NCI-H345 treated with DMSO at 0.1 percent for 48 hours (cell line): ENCODE data around the gene CCL22.
"Not testable (repeated sequence)": the region's sequence is repeated elsewhere in the genome, so short reads cannot be mapped to it uniquely, and the experiment has no call there.

Experiments
- DNase-seq: peaks from one replicate; lab custom pipeline; 2025; ENCODE audit not compliant: unreplicated experiment; lab: John Stamatoyannopoulos, UW

Gene CCL22

GRCh38 chr16:57391300-57391699 is 32.7 kb downstream of the CCL22 start:
- no peak for DNase-seq

DNA sequence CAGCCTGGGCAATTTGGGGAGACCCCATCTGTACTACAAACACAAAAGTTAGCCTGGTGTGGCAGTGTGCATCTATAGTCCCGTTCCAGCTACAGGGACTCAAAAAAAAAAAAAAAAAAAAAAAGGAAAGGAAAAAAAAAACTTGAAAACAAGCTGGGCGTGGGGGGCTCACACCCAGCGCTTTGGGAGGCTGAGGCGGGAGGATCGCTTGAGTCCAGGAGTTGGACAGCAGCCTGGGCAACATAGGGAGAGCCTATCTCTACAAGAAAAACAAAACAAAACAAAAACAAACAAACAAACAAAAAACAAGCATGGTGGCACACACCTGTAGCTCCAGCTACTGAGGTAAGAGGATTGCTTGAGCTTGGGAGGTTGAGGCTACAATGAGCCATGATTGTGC is 33.1 kb downstream of the CCL22 start:
- no peak for DNase-seq

GRCh38 chr16:57392694-57393093 is 34.1 kb downstream of the CCL22 start:
- DNase-seq, result no peak

DNA sequence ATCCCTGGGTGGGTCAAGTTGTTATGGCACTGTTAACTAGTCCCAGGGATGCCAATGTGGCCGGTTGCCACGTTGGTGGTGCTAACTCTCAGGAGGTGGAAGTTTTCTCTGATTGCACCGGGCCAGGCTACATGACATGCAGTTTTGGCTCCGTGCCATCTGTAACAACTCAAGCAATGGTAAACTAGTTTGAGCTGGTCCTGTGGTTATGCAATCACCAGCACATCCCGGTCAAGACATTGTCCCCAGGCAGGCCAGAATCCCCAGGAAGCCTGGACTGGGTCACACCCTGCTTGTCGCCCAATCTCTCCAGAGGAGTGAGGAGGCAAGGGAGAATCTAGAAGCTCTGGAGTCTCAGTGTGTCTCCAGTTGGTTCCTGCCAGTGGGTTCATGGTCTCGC is 35.9 kb downstream of the CCL22 start:
- DNase-seq, result no peak

- DNase-seq, result no peak
These were observed 36.4 kb downstream of the CCL22 start for GRCh38 chr16:57395026-57395425.

- no peak for DNase-seq
These were observed 38.2 kb downstream of the CCL22 start for GRCh38 chr16:57396786-57397185.

- not testable (repeated sequence) for DNase-seq
These were observed 38.9 kb downstream of the CCL22 start for GRCh38 chr16:57397493-57397892.

GRCh38 chr16:57401943-57402640 is 43.5 kb downstream of the CCL22 start:
- no peak for DNase-seq

GRCh38 chr16:57403965-57404817 is 45.6 kb downstream of the CCL22 start, which contains the start of gene CCL17:
CCL17 (plus strand) TSS chr16:57404767; CDS start chr16:57413933, 9,166 bp downstream.
- no peak for DNase-seq

GRCh38 chr16:57405097-57405496 is 46.5 kb downstream of the CCL22 start:
- DNase-seq, result no peak

GRCh38 chr16:57406881-57407280 is 48.3 kb downstream of the CCL22 start:
- no peak for DNase-seq

GRCh38 chr16:57407521-57408353 is 49.2 kb downstream of the CCL22 start:
- DNase-seq, result no peak

GRCh38 chr16:57409065-57409464 is 50.5 kb downstream of the CCL22 start:
- DNase-seq, result no peak

- DNase-seq, result no peak
These were observed 51.4 kb downstream of the CCL22 start for GRCh38 chr16:57409870-57410587.

DNA sequence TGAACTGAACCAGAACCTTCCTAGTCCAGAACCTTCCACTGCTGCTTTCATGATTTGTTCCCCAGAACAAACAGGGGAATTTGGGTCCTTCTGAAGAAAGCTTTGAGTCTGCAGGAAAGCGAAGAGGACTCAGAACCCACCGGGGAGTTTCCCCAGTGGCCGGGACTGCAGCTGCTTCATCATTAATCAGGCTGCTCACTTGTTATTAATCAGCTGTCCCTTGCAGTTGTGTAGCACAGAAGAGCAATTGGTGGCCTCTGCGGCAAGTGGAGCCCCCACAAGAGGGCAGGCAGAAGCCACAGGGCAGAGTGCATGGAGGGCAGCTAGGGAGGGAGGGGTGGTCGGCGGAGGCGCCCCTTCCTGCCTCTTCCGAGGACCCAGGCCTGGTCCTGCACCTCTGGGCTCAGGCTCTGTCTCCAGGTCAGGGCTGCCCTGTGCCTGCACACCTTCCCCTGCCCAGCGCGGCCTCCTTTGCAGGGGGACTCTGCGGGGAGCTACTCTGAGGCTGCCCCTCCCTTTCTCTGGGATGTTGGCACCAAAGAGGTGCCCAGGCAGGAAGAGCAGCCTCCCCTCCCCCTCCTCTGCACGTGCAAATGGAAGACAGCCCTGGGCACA is 52.9 kb downstream of the CCL22 start:
- DNase-seq, result no peak

DNA sequence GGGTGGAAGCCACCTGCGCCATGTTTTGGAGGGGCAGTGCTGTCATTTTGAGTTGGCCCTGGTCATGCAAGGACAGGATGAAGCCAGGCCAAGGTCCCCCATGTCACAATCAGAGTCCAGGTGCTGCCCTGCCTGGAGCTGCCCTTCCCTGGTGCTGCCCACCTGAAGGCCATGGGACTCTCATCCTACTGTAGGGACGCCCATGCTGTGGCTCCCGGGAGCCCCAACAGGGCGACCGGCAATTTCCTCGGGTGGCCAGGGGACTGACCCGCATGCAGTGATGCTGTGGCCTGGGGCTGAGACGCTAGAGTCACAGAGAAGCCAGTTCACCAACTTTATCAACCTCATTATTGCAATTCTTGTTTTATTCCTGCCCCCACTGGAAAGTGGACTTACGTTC is 54.0 kb downstream of the CCL22 start:
- no peak for DNase-seq

DNA sequence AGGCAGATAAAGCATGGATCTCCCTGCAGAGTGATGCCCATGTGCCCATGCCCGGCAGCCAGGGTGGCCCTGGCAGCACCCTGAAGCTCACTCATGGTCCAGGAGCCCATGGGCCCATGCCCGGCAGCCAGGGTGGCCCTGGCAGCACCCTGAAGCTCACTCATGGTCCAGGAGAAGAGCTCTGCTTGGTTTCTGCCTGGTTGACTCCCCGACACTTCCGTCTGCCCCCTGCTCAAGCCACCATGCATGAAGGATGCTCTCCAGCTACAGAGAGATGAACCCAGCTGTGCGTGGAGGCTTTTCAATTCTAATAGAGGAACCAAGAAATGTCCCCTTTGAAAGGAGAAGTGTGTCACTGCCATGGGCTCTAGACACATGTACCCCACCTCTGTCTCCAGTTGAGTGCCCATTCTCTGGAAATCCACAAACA is 54.7 kb downstream of the CCL22 start:
- DNase-seq, result no peak

DNA sequence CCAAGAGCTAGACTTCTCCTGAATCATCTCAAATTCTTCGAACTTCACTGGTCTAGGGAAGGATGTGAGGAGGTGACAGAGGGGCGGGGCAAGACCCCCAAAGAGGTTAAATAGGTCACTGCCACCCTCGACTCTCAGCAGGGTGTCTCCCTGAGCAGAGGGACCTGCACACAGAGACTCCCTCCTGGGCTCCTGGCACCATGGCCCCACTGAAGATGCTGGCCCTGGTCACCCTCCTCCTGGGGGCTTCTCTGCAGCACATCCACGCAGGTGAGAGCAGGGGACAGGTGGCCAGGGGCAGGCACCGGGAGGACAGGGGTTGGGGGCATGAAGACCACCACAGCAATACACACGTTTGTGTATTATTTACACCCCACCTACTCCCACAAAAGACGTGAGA is 55.1 kb downstream of the CCL22 start:
- no peak for DNase-seq
